ENCODE measurements around the gene KCNJ12. TPM values are rescaled to one million over a fixed set of nuclear protein-coding genes. Genes with fewer than 3 reads are reported as not detected.
A peak's percentile ranks its signal among the peaks of the same experiment; 100 is the strongest.

KCNJ12 gene
- total RNA-seq, 1 donor from 2014 or later: 0.56 TPM

DNA sequence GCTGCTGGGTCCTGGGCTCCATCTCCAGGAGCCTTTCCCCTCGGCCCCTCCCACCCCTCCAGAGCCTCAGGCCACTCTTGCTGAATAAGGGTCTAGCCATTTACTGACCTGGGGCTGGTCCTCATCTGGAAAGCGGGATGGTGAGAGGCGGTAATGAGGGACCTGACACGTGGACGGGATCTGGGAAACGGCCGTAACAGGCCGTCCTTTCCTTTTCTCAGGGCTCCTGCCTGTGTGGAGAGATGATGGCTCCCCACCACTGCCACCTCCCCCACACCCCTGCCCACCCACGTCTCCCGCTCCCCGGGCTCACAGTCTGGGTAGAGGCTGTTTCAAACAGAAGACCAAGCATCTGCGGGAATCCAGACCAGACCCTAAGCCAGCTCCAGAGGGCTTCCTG, 20.6 kb upstream of the KCNJ12 start:
- DNase-seq (ENCODE audit: low spot score): no peak
- H4K20me1 ChIP-seq (ENCODE audit: low read depth): peaks cover 4% of the 10 kb centered on the region
- peaks cover 23% of the 10 kb centered on the region for H3K27me3 Mint-ChIP-seq (ENCODE audit: insufficient read depth, low read depth)
- H3K4me2 ChIP-seq: no peak overlapping the region
- no peaks in the 10 kb centered on the region for H3K36me3 Mint-ChIP-seq
- H3K9ac ChIP-seq: no peak overlapping the region
- no peaks in the 10 kb centered on the region for H3K9me3 Mint-ChIP-seq
- H3K79me2 ChIP-seq (ENCODE audit: low read depth): no peaks in the 10 kb centered on the region
- H3K4me3 Mint-ChIP-seq: no peak overlapping the region
- H3K27ac Mint-ChIP-seq: no peak overlapping the region
- no peaks in the 10 kb centered on the region for H3K9me3 ChIP-seq (ENCODE audit: low read depth)
- H3K4me1 ChIP-seq: peaks cover 32% of the 10 kb centered on the region
- peaks cover 5% of the 10 kb centered on the region for H3F3A ChIP-seq (ENCODE audit: low read depth)
- no peaks in the 10 kb centered on the region for H3K36me3 ChIP-seq
- no peak for TF ChIP-seq EZH2 (IDR thresholded peaks at IDR 0.05)
- no peak for TF ChIP-seq EZH2phosphoT487 (IDR thresholded peaks at IDR 0.05)
- TF ChIP-seq, protein P1, sequence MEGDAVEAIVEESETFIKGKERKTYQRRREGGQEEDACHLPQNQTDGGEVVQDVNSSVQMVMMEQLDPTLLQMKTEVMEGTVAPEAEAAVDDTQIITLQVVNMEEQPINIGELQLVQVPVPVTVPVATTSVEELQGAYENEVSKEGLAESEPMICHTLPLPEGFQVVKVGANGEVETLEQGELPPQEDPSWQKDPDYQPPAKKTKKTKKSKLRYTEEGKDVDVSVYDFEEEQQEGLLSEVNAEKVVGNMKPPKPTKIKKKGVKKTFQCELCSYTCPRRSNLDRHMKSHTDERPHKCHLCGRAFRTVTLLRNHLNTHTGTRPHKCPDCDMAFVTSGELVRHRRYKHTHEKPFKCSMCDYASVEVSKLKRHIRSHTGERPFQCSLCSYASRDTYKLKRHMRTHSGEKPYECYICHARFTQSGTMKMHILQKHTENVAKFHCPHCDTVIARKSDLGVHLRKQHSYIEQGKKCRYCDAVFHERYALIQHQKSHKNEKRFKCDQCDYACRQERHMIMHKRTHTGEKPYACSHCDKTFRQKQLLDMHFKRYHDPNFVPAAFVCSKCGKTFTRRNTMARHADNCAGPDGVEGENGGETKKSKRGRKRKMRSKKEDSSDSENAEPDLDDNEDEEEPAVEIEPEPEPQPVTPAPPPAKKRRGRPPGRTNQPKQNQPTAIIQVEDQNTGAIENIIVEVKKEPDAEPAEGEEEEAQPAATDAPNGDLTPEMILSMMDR (IDR thresholded peaks at IDR 0.05): no peak
- peaks cover 36% of the 10 kb centered on the region for H3K4me1 Mint-ChIP-seq
- peaks cover 5% of the 10 kb centered on the region for H3K27me3 ChIP-seq
- H3K4me3 ChIP-seq: no peak overlapping the region
- H2AFZ ChIP-seq (replicated peaks): no peak overlapping the region
- no peak overlapping the region for H3K27ac ChIP-seq

DNA sequence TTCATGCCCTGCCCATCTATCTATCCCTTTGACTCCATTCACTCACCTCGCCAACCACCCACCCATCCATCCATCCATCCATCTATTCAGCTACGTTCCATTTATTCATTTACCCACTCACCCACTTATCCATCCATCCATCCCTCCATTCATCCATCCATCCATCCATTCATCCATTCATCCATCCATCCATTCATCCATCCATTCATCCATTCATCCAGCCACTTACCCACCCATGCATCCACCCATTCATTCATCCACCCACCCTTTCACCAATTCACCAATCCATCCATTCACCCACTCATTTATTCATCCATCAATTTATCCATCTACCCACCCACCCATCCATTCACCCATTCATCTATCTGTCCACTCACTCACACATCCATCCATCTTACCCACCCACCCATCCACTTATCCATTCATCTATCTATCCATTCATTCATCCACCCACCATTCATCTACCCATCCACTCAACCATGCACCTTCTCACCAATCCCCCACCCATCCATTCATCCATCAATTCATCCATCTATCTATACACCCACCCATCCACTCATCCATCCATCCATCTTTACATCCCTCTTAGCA, 19.5 kb upstream of the KCNJ12 start:
- Mint-ChIP-seq H3K4me3 (peak overlapping the region; percentile 16), H3K27me3 (ENCODE audit: insufficient read depth, low read depth) (peaks cover 21% of the 10 kb centered on the region), H3K9me3 (no peaks in the 10 kb centered on the region), H3K36me3 (no peaks in the 10 kb centered on the region), H3K27ac (peak overlapping the region; percentile 6), H3K4me1 (peaks cover 41% of the 10 kb centered on the region)
- Histone ChIP-seq H3K4me3 (no peak overlapping the region), H3K9me3 (ENCODE audit: low read depth) (no peaks in the 10 kb centered on the region), H2AFZ (replicated peaks) (no peak overlapping the region), H3K79me2 (ENCODE audit: low read depth) (no peaks in the 10 kb centered on the region), H3K27me3 (peaks cover 5% of the 10 kb centered on the region), H3K4me2 (no peak overlapping the region), H4K20me1 (ENCODE audit: low read depth) (peaks cover 4% of the 10 kb centered on the region), H3K36me3 (no peaks in the 10 kb centered on the region), H3K4me1 (peaks cover 39% of the 10 kb centered on the region), H3K27ac (no peak overlapping the region), H3K9ac (no peak overlapping the region), H3F3A (ENCODE audit: low read depth) (peaks cover 5% of the 10 kb centered on the region)
- TF ChIP-seq EZH2phosphoT487 (IDR thresholded peaks at IDR 0.05) (no peak), EZH2 (IDR thresholded peaks at IDR 0.05) (no peak)
- TF ChIP-seq, protein P1 (IDR thresholded peaks at IDR 0.05): no peak
- no peak for DNase-seq (ENCODE audit: low spot score)

DNA sequence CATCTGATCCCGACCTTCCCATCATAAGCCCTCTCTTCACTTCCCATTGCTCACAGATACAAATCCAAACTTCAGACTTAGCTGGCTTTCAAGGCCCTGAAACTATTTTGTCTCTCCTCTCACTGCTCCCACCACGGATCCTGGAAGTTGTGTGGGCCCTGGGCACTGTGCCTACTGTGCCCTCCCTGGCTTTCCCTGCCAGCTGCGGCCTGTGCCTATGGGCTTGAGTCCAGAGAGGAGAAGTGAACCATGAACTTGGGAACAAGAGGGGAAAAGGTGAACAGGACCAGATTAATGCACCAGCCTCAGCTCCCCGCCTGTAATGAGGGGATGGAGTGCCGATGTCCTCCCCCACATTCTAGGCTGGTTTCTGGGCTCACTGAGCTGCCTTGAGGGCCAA, 18.9 kb upstream of the KCNJ12 start:
- TF ChIP-seq EZH2phosphoT487 (IDR thresholded peaks at IDR 0.05) (no peak), EZH2 (IDR thresholded peaks at IDR 0.05) (no peak)
- TF ChIP-seq, protein P1 (IDR thresholded peaks at IDR 0.05): no peak
- no peaks in the 10 kb centered on the region for H3K79me2 ChIP-seq (ENCODE audit: low read depth)
- Mint-ChIP-seq H3K4me1 (peaks cover 41% of the 10 kb centered on the region), H3K4me3 (no peak overlapping the region), H3K36me3 (no peaks in the 10 kb centered on the region), H3K27ac (peak overlapping the region; percentile 6), H3K9me3 (no peaks in the 10 kb centered on the region), H3K27me3 (ENCODE audit: insufficient read depth, low read depth) (peaks cover 18% of the 10 kb centered on the region)
- H3K4me1 ChIP-seq: peaks cover 39% of the 10 kb centered on the region
- H3K4me3 ChIP-seq: no peak overlapping the region
- H3K9me3 ChIP-seq (ENCODE audit: low read depth): no peaks in the 10 kb centered on the region
- H3K9ac ChIP-seq: no peak overlapping the region
- peaks cover 4% of the 10 kb centered on the region for H4K20me1 ChIP-seq (ENCODE audit: low read depth)
- H3K27ac ChIP-seq: no peak overlapping the region
- DNase-seq (ENCODE audit: low spot score): no peak
- H2AFZ ChIP-seq (replicated peaks): no peak overlapping the region
- H3K4me2 ChIP-seq: peak overlapping the region; percentile 18
- peaks cover 5% of the 10 kb centered on the region for H3K27me3 ChIP-seq
- H3K36me3 ChIP-seq: no peaks in the 10 kb centered on the region
- peaks cover 5% of the 10 kb centered on the region for H3F3A ChIP-seq (ENCODE audit: low read depth)
